Smooth muscle cell of the brain vasculature (primary cell): ENCODE data around the gene AGAP3.
"Not testable (repeated sequence)": the region's sequence is repeated elsewhere in the genome, so short reads cannot be mapped to it uniquely, and the experiment has no call there.

Experiments
- DNase-seq: peaks from one replicate; pipeline ENCODE4 v3.0.0-alpha.2; 2012; ENCODE audit warnings: low read depth, low spot score

AGAP3 gene

DNA sequence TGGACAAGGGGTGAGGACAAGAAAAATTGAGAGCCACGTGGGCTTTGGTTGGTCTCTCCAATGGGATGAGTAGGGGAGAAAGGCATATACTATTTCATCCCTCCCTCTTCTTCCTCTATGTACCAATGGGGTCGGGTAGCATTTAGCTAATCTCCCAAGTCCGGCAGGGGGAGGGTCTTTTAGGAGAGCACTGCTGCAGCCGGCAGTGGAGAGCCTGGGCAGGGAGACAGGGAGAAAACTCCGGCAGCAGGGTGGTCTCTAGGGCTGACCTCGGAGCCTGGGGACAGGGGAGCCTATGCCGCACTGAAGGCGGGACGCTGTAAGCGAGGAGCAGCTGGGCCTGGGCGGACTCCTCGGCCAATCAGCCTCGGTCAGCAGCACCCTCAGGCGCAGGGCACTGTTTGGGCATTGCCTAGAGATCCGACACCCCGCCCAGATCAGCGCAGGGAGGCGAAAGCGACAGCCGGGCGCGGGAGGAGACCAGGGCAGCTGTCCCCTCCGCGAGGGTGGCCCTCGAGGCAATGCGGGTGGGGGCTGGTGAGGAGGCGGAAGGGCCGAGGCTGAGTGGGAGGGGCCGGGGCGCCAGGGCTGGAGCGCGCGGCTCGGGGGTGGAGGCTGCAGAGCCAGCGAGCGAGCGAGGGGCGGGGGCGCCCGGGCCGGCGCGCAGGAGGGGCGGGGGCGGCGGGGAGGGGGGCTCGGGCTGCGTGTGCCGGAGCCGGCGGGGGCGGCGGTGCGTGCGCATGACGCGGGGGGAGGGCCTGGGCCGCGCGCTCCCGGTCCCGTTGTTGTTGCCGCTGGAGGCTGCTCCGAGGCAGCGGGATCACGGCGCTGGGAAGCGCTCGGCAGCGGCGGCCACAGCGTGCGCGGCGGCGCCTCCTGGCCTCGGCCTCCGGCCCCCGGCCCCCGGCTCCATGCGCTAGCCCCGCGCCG lies at the start of gene AGAP3:
Gene AGAP3 (plus strand): TSS at position 785 of the 930 bp plus-strand sequence. CDS start 267 bp downstream, outside the sequence.
- DNase-seq: peak; percentile 40

DNA sequence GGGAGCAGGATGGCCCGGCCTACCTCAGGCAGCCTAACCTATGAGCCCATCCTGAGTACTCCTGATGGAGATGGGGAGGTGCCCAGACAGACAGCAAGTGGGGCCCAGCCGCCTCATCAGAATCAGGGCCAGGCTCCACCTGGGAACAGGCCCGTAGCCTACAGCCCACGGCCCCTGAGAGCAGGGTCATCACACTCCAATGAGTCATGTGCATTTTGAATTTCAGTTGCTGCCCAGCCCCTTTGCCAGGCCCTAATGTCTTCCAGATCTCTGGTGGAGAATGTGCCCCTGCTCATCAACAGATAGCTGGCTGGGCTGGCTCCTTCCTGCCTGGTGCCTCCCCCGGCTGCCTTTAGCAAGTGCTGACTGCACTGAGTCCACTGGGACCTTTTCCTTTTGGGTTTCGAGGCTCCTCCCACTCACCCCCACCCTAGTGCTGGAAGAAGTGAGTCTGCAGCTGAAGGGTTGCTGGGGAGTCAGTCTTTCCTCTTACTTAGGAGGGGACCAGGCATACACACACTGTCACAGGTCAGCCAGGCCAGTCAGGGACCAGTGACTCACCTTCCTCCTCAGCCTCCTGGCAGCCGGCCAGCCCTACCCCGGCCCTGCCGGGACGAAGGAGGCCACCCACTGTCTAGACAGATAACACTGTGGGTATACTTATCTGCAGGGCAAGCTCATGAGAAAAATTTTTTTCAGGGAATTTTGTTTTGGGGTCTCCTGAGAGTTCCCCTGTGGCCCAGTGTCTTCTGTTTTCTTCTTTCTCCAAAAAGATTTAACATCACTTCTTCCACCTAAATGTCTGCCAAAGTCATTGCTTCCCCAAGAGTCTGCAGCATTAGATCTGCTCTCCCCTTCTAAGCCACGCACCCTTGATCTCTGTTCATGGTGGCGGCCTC lies 47.1 kb upstream of the AGAP3 start:
- peak; percentile 49 for DNase-seq

DNA sequence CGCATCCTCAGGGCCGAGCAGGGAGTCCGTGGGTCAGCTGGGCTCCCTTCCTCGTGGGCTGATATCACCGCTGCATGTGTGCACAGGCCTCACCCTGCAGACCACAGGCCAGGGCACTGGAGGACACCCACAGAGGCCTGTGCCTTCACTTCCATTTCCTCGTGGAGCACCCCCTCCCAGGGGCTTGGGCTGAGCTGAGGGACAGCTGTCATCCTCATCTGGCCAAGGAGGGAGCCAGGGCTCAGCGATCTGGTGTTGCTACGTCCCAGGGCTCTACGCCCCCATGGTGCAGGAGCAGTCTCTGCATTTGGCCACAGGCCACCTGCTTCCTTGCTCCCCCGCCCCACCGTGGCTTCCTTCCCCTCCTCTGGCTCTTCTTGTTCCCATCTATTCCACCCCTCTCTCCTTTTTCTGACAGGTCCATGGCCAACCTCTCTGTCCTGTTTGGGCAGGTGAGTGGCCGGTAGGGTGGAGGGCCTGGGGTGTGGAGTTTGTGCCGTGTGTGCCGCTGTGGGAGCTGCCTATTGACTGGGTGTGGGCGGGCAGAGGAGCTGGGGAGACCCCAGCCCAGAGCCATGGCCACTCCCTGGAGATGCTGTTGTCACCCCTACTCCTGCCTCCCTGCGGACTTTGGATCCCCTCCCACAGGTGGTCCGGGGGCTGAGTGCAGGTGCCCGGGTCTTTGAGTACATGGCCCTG lies 46.3 kb upstream of the AGAP3 start:
- no peak for DNase-seq

DNA sequence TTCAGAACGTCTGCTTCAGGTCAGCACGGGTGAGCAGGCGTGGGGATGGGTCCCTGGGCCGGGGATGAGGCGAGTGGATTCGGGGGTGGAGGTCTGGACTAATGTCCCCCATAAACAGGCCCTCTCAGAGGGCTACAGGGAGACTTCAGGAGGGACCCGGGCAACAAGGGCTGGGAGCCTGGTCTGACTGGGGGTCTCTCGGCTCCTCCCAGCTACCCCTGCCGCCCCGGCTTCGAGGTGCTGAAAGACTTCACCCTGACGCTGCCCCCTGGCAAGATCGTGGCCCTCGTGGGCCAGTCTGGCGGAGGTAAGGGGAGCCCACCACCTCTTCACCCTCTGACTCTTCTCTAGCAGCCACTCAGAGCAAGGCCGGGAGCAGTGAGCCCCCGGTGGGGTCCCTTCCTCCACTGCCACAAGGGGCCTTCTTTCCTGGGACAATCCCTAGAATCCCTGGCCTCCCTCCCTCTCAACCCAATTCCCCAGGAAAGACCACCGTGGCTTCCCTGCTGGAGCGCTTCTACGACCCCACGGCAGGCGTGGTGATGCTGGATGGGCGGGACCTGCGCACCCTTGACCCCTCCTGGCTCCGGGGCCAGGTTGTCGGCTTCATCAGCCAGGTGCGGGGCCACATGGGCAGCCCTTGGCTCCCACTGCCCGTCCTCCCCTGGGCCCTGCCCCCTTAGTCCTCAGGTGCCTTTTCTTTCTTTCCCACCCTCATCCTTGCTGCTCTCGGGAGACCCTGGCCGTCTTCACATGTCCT lies 45.5 kb upstream of the AGAP3 start:
- no peak for DNase-seq

DNA sequence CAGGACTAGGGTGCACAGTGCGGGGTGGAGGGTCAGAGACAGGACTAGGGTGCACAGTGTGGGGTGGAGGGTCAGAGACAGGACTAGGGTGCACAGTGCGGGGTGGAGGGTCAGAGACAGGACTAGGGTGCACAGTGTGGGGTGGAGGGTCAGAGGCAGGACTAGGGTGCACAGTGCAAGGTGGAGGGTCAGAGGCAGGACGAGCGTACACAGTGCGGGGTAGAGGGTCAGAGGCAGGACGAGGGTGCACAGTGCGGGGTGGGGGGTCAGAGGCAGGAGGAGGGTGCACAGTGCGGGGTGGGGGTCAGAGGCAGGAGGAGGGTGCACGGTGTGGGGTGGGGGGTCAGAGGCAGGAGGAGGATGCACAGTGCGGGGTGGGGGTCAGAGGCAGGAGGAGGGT lies 42.8 kb upstream of the AGAP3 start:
- DNase-seq: not testable (repeated sequence)

DNA sequence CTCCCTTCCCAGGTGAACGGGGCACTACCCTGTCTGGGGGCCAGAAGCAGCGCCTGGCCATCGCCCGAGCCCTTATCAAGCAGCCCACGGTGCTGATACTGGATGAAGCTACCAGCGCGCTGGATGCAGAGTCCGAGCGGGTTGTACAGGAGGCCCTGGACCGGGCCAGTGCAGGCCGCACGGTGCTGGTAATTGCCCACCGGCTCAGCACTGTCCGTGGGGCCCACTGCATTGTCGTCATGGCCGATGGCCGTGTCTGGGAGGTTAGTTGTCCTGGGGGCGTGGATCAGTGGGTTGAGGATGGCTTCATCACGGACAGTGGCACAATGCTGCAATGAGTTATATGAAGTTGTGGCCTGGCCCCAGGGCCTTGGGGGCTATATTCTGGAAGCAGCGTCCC lies 42.3 kb upstream of the AGAP3 start:
- no peak for DNase-seq

DNA sequence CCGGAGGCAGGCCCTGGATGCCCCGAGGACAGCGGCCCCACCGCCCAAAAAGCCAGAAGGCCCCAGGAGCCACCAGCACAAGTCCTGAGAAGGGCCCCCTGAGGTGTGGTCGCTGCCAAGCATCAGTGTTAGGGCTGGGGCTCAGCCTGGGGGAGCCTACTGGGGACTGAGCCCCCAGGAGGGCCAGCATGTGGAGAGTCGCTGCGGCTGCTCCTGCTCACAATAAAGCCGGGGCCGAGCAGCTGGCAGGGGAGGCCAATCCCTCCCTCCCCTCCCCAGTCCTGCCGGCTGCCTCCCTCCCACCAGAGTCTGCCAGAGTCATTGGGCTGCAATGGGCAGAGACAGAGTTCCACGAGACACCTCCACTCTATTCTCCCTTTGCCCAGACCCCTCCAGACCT lies 41.0 kb upstream of the AGAP3 start:
- DNase-seq: no peak

DNA sequence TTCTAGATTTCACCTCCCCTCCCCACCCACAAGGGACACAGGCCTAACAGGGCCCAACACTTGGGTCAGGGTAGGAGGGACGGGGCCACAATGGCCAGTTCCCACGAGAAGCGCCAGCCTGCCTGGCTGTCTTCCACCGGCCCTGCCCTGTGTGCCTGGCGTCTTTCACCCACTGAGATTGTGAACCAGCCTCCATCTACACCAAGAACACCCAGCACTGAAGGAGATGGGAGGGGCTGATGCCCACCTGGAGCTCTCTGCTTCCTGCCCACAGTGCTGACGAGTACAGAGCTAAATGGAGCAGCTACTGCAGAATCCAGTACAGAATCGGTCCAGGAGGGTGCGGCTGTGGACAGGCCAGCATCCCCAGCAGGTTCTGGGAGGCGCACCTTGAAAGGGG lies 40.3 kb upstream of the AGAP3 start:
- no peak for DNase-seq

DNA sequence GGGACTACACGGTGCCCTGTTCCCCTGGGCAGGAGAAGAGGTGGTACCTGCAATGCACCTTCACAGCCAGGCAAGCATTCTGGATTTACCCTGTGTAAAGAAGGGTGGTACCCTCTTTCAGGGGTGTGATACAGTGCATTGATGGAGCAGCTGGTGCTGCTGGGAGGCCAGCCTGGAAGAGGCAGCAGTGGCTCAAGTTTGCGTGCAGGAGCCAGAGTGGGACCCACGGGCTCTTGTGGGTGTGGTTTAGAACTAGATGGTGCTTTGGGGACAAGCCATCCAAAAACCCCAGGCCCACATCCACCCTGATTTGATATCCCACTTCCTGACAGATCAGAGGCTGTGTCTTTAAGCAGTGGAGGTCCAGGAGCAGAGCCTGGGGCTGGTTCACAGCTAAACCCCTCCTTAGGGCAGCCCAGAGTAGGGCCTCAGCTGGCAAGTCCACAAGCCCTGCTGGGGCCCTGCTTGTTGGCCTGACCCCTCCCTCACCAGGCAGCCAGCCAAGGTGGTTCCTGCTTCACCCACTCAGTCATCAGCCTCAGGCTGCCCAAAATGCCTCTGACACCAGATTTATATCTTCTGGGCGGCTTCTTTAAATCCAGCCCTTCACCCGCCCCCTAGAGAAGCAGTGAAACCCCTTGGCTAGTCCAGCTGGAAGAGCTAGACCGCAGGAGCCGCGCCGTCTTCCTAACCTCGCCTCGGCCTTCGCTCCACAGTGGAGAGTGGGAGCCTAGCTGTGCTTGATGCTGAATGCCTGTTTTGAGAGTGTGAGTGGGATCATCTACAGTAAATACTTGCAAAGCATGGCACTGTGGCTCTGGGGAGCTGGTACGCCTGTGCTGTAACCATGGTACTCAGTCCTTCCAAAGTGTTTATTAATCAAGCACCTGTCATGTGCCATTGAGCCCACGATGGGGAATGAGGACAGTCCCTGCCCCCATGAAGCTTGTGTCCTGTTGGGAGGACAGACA lies 39.4 kb upstream of the AGAP3 start:
- no peak for DNase-seq

DNA sequence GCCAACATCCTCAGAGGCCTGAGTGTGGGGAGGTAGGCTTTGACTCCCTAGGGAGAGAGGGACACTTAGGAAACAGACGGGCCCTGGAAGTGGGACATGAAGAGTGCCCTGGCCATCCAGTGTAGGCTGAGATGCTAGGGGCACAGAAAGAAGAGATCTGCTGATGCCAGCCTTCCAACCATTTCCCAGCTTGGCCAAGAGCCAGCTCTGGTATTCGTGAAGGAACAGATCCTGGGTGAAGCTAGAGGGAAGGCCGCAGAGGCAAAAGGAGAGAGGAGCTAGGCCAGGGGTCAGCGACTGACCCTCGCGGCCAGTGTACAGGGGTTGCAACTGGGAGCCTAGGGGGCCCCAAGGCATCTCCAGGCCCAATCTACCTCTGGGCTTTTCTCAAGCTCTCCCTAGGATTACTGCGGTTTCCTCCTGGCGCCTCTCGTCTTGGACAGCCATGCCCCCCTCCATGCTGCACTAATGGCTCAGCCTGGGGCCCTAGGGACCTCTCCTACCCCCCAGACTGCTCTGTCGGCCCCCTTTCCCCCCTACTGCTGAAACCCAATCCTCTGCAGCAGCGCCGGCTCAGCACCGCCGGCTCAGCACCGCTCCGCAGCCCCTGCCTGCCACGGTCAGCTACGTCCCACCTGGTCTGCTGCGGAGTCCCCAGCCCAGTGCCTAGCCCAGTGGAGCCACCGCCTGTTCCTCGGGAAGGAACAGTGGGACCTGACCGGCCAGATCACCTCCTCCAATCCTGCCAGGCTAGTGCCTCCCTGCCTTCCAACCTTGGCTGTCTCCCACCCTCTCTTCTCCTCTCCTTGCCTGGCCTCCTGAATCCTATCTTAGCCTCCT lies 38.1 kb upstream of the AGAP3 start, which contains the start of gene ASIC3:
Gene ASIC3 (plus strand): TSS at position 556 of the 840 bp plus-strand sequence. CDS start 355 bp downstream, outside the sequence.
- no peak for DNase-seq

DNA sequence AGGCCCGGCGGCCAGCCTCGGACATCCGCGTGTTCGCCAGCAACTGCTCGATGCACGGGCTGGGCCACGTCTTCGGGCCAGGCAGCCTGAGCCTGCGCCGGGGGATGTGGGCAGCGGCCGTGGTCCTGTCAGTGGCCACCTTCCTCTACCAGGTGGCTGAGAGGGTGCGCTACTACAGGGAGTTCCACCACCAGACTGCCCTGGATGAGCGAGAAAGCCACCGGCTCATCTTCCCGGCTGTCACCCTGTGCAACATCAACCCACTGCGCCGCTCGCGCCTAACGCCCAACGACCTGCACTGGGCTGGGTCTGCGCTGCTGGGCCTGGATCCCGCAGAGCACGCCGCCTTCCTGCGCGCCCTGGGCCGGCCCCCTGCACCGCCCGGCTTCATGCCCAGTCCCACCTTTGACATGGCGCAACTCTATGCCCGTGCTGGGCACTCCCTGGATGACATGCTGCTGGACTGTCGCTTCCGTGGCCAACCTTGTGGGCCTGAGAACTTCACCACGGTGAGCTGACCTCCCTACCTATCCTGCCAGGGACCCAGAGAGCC lies 37.3 kb upstream of the AGAP3 start:
- no peak for DNase-seq

DNA sequence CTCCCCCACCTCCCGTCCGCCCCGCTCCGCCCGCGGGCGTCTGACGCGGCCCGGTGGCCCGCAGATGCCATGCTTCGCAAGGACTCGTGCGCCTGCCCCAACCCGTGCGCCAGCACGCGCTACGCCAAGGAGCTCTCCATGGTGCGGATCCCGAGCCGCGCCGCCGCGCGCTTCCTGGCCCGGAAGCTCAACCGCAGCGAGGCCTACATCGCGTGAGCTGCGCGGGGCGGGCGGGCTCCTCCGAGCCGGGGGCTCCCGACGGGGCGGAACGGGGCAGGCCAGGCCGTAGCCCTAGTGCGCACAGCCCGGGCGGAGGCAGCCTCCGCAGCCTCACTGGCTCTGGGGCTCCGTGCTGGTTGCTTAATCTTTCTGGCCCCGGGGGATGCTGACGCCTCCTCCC lies 35.2 kb upstream of the AGAP3 start:
- DNase-seq: no peak

DNA sequence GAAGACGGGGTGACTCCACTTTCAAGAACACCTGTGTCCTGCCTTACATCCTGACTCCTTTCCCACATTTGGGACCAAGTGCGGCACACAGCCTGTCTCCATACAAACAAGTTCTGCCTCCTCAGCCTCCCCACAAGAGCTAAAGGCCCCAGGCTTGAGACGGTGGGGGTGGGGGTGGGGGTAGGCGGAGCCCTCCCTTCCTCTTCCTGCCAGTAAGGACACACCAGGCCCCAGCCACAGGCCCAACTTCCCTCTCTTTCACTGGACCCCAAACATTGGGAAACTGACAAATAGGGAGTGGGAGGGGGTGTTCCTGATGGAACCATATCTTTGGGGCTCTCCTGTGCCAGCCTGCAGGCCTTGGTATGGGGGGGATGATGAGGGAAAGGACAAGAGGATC lies 33.2 kb upstream of the AGAP3 start:
- DNase-seq: no peak

DNA sequence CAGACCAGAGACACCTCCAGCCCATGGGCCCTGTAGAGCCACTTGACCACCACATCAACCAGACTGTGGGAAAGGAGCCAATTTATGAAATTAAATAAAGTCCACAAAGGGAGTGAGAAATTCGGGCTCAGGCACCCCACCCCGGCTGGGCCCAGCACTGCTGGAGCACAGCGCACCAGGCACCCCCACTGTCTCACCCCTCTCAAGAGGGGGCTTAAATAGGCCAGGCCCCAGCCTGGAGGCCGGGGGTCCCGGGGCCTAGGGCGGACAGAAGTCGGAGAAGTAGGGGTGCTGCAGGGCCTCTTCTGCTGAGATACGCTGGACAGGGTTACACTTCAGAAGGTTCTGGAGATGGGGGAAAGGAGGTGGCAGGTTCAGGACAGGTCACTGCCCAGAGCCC lies 32.5 kb upstream of the AGAP3 start:
- no peak for DNase-seq

DNA sequence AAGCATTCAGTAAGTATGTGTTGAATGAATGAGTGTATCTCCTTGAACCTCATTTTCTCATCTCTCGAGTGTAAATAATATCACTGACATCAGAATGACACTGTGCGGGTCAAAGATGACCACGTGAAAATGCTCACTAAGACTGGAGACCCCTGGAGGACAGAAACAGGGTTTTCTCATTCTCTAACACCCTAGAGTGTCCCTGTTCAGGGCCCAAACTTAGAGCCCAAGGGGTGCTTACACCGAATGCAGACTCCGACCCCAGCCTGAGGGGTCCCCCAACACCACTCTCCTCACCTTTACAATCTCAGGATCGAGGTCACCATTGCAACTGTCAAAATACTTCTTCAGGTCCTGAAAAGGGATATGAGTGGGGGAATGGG lies 30.0 kb upstream of the AGAP3 start:
- no peak for DNase-seq

DNA sequence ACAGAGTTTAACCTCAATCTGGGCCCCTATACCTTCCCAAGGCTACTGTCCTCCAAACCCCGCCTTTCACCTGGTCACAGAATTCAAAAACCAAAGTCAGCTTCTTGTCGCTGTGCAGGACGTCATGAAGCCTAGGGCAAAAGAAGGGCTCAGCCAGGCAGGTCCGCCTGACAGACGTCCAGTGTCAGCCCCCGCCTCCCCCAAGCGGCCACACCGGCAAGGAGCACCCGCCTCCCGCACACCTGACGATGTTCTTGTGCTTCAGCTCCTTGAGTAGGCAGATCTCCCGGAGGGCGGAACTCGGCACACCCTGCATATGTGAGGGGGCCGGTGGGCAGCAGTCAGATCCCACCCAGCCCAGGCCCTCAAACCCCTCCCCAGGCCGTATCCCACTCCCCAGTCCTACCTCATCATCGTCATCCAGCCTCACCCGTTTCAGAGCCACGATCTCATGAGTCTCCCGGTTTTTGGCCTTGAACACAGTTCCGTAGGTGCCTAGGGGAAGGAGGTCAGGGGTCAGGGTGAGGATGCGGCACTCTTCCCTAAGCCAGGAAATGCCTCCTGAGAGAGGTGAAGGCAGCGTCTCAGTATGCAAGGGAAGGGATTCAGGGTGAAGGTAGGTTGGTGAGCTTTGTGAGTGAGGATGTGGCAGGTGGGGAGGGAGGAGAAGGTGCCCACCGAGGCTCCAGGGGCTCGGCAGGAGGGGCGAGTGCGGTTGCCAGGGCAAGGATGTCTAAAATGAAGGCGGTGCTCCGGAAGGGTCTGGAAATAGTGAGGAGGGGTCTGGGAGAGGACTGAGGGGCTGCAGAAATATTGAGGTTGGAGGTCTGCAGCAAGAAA lies 29.4 kb upstream of the AGAP3 start:
- no peak for DNase-seq

DNA sequence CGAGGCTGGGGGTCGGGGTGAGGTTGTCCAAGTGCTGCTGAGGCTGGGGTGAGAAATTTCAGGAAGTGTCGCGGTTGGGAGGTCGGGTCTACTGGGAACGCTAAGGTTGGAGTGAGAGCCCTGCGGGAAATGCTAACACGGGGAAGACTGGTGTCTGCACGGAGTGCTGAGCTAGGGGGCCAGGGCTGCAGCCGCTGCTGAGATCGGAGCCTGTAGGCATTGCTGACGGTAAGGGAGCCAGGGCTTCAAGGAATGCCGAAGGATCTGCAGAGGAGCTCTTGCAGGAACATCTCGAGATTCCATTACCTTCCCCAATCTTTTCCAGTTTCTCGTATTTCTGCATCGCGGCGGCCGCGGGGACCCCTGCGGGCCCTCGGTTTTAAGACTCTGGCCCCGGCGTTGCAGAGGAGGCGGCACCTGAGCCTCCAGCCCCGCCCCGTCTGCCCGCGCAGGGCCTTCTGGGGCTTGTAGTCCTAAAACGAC lies 28.7 kb upstream of the AGAP3 start, which contains the start of gene CDK5:
Gene CDK5 (minus strand): TSS at position 392 of the 483 bp plus-strand sequence. CDS start 49 bp downstream, at position 343.
- DNase-seq: no peak
